ENCODE data around the gene PRPSAP1. TPM values are rescaled to one million over a fixed set of nuclear protein-coding genes. Genes with fewer than 3 reads are reported as not detected.

PRPSAP1 gene
- total RNA-seq, 1 experiment from 2014 or later: 38.4 TPM

DNA sequence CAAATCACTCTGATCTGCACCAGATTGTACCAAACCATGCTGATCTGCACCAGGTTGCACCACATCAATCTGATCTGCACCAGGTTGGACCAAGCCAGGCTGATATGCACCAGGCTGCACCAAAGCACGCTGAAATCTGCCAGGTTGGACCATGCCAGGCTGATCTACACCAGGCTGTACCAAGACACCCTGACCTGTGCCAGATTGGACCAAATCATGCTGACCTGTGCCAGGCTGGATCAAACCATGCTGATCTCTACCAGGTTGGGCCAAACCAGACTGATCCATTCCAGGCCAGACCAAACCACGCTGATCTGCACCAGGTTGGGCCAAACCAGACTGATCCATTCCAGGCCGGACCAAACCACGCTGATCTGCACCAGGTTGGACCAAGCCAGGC is 61.1 kb downstream of the PRPSAP1 start:
- no peak overlapping the region for H3K27ac ChIP-seq (ENCODE audit: insufficient read length, low read depth, low read length)
- no peaks in the 10 kb centered on the region for H3K4me1 ChIP-seq (ENCODE audit: insufficient read depth, low read length)
- no peak overlapping the region for H3K18ac ChIP-seq (ENCODE audit: insufficient read length, low read depth, low read length)
- H3K4me3 Mint-ChIP-seq: no peak overlapping the region
- no peak overlapping the region for H3K14ac ChIP-seq (ENCODE audit: insufficient read depth, low read length)
- H3K27me3 ChIP-seq (ENCODE audit: insufficient read depth, low read length): no peaks in the 10 kb centered on the region
- no peaks in the 10 kb centered on the region for H4K20me1 ChIP-seq (ENCODE audit: control insufficient read depth, insufficient read depth, insufficient read length)
- H3K4ac ChIP-seq (ENCODE audit: low read depth, low read length): no peak overlapping the region
- no peak overlapping the region for H2BK5ac ChIP-seq (ENCODE audit: insufficient read length, low read length)
- no peaks in the 10 kb centered on the region for H3K9me3 ChIP-seq (ENCODE audit: control insufficient read depth, low read depth, low read length)
- no peak overlapping the region for H3K9ac ChIP-seq (ENCODE audit: extremely low read depth, insufficient read length, low read length)
- no peak for DNase-seq
- H3T11ph ChIP-seq (ENCODE audit: low read length): no peak overlapping the region
- no peak overlapping the region for H3K4me2 ChIP-seq (ENCODE audit: insufficient read depth, insufficient read length, low read length)
- H3K79me2 ChIP-seq (ENCODE audit: insufficient read depth, low read length): no peaks in the 10 kb centered on the region
- no peak overlapping the region for H4K8ac ChIP-seq (replicated peaks; ENCODE audit: insufficient read length, low read depth, low read length)
- no peaks in the 10 kb centered on the region for H3K9me3 Mint-ChIP-seq
- no peak overlapping the region for H2BK120ac ChIP-seq (ENCODE audit: low read depth, low read length, poor library complexity, severe bottlenecking)
- no peaks in the 10 kb centered on the region for H3K27me3 Mint-ChIP-seq (ENCODE audit: low read depth)
- peaks cover 0 to 2% (median 0%) of the 10 kb centered on the region in 3 experiments; a peak in 3 of 7 replicates for H3K36me3 Mint-ChIP-seq (ENCODE audit: insufficient read depth in 1 of 3, low read depth in 3 of 3)
- no peaks in the 10 kb centered on the region for H3K4me1 Mint-ChIP-seq
- no CpG with 5 or more reads among the region's 4 CpGs for WGBS (ENCODE audit: extremely low coverage, insufficient read length, low lambda C conversion rate)
- H4K91ac ChIP-seq (ENCODE audit: insufficient read length, low read depth, low read length): no peak overlapping the region
- H2AFZ ChIP-seq (ENCODE audit: low read length): no peak overlapping the region
- TF ChIP-seq, protein P1, sequence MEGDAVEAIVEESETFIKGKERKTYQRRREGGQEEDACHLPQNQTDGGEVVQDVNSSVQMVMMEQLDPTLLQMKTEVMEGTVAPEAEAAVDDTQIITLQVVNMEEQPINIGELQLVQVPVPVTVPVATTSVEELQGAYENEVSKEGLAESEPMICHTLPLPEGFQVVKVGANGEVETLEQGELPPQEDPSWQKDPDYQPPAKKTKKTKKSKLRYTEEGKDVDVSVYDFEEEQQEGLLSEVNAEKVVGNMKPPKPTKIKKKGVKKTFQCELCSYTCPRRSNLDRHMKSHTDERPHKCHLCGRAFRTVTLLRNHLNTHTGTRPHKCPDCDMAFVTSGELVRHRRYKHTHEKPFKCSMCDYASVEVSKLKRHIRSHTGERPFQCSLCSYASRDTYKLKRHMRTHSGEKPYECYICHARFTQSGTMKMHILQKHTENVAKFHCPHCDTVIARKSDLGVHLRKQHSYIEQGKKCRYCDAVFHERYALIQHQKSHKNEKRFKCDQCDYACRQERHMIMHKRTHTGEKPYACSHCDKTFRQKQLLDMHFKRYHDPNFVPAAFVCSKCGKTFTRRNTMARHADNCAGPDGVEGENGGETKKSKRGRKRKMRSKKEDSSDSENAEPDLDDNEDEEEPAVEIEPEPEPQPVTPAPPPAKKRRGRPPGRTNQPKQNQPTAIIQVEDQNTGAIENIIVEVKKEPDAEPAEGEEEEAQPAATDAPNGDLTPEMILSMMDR (conservative IDR thresholded peaks at IDR 0.05): no peak
- H3K23ac ChIP-seq (ENCODE audit: insufficient read length, low read depth, low read length): no peak overlapping the region
- no peak overlapping the region for H2BK12ac ChIP-seq (ENCODE audit: insufficient read length, low read depth, low read length)
- H2BK15ac ChIP-seq (ENCODE audit: low read depth, low read length): no peak overlapping the region
- H3K79me1 ChIP-seq (ENCODE audit: insufficient read depth, low read depth, low read length, poor library complexity, severe bottlenecking): no peaks in the 10 kb centered on the region
- H2BK20ac ChIP-seq (ENCODE audit: low read depth, low read length, poor library complexity, severe bottlenecking): no peak overlapping the region
- H3K23me2 ChIP-seq (ENCODE audit: insufficient read length, low read depth, low read length, poor library complexity, severe bottlenecking): no peaks in the 10 kb centered on the region
- H4K5ac ChIP-seq (ENCODE audit: insufficient read length, low read depth, low read length): no peak overlapping the region
- H2AK5ac ChIP-seq (ENCODE audit: insufficient read length, low read length): no peak overlapping the region
- no peak overlapping the region for H3K56ac ChIP-seq (ENCODE audit: insufficient read length, low read depth, low read length)
- H3K27ac Mint-ChIP-seq: no peak overlapping the region

Measured in H9 (cell line).